Astrocyte (in vitro differentiated cells and primary cell): ENCODE measurements around the gene FER.

Source experiments
- EZH2 ChIP-seq: IDR thresholded peaks from 2 replicates; pipeline ENCODE4 v1.6.1; 2012; ENCODE audit warnings: mild to moderate bottlenecking, low read length, inconsistent platforms; ENCODE audit not compliant: insufficient read depth
- TF ChIP-seq, protein P1 (sequence below): IDR thresholded peaks from 2 replicates; pipeline ENCODE4 v1.5.1; 2011; ENCODE audit warnings: low read depth, mild to moderate bottlenecking, inconsistent platforms, low read length, moderate library complexity; ENCODE audit not compliant: insufficient read depth

DNA sequence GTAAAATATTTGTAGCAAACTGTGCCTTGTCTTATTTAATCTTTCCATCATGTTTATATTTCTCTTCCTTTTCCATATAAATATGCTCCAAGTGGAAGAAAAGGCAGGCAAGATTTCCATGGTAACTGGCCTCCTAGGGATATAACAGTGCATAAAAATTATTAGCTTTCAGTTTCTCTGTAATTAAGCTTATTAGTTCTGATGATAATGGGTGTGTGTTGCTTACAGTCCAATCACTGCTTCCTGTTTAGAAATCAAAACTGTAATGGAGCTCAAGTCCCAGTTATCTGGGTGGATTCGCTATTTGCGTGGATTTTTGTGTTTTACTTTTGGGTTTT is 449.1 kb downstream of the FER start:
- TF ChIP-seq EZH2: no peak
- TF ChIP-seq, protein P1, sequence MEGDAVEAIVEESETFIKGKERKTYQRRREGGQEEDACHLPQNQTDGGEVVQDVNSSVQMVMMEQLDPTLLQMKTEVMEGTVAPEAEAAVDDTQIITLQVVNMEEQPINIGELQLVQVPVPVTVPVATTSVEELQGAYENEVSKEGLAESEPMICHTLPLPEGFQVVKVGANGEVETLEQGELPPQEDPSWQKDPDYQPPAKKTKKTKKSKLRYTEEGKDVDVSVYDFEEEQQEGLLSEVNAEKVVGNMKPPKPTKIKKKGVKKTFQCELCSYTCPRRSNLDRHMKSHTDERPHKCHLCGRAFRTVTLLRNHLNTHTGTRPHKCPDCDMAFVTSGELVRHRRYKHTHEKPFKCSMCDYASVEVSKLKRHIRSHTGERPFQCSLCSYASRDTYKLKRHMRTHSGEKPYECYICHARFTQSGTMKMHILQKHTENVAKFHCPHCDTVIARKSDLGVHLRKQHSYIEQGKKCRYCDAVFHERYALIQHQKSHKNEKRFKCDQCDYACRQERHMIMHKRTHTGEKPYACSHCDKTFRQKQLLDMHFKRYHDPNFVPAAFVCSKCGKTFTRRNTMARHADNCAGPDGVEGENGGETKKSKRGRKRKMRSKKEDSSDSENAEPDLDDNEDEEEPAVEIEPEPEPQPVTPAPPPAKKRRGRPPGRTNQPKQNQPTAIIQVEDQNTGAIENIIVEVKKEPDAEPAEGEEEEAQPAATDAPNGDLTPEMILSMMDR: no peak
